GM19455 (cell line): ENCODE data around the gene LITAFD.

Source experiments
- ATAC-seq: cut with Tn5 transposase; IDR thresholded peaks from one replicate; pipeline ENCODE4 v1.9.1; 2021; ENCODE audit not compliant: unreplicated experiment

Gene LITAFD

DNA sequence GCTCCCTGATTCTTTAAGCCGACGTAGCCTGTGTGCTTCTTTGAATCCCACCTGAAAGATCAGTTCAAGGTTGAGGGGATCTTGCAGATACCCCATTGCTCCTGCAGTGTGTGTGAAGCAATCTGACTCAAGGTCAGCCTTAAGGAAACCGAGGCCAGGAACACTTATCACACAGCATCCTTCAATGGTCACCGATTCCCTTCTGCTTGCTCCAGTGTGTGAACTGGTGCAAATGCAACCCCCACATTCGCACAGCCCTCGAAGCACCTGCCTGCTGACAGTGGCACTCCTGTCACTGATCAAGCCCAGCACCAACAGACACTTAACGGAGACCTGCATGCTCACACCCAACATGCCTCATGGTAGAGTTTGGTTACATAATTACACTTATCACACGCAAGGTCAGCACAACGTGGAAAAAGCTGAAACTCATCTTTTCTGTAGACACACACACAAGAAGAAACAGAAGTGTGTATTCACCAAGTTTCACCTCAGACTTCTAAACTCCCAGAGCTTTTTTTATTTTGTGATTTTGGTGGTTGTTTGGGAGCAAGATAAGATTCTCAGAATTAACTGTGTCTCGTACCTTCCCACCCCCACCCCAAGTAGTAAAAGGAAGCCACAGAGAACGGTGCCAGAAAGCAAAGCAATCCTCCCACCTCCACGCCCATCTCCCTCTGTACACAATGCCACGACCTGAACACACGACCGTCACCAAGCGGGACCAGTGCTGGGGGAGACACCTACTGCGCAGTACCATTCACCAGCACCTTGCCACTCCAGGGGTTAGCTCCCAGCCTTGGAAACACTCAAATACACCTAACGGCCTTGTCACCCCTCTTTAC, 37.2 kb downstream of the LITAFD start:
- ATAC-seq = no peak

DNA sequence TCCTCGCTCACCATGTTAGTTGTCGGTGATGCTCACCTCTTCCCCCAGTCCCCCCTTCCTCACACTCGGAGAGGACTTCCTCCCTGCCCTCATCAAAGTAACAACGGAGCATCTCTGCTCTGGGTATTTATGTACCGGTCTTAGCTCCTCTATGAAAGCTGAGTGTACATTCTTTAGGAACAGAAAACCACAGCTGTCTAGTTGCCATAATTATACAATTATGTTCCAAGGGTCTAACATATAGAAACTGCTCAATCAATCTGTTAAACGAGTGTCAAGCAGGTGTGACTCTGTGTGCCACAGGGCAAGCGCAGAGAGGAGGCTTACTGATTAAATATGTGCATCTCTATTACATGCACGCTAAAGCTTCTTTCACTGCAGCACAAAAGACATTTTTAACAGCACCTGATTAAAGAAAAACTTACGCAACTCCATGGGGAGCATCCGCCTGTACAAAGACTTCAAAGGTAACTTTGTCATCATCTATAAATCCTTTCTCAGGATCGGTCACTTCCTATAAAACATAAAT, 37.8 kb downstream of the LITAFD start:
- ATAC-seq = no peak

DNA sequence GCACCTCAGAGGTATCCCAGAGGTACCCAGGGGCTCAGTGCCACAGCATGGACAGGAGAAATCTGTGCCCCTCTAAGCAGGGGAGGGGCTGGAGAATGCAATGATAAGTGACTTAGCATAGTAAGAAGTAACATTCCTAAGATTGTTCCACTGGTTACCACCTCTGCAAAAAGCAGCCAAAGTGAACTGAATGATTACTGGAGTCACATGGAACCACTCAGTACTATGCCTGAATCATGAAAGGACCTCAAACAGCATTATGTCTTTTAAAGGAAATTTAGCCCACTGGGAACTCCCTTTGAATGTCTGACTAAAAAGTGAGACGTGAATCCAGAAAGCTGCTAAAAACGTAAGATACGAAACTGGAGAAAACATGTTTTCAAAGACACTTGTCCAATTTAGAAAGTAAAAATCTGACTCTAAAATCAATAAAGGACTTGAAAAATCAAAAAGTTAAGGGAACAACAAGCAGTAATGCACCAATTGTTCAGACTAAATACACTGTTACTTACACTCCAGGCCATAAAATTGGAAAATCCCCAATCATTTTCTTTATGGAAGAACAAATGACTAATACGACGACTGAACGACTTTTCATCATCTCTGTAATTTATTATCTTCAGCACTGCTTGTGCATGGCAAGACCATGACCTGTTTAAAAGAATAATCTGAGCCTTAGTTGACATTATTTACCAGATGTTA, 38.6 kb downstream of the LITAFD start:
- no peak for ATAC-seq

DNA sequence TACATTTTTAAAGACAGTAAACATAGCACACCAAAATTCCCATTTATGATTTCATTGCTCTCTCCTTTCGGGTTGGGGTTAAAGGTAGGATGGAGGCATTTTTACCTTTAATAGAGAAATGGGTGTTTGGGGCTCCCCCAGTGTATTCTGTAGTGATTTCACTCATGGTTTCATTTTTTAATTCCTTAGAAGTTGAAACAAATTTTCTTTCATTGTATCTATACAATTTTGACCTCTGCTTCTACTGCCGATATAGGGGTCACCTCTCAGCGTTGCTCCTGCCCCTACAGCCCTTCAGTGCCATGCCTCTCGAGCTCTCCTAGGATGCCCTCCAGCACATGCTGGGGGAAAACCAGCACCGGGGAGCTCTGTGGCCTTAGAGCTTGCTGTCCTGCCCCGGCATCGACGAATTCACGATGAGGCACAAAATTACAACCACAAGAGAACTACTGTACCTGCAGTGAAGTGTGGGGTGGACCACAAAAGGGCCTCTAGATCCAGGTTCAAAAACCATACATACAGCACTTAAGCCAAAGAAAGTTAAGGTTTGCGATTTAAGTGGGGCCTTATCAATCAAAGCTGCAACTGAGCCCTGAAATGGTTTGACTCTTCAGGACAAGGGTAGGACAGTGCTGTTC, 39.3 kb downstream of the LITAFD start:
- ATAC-seq = no peak

DNA sequence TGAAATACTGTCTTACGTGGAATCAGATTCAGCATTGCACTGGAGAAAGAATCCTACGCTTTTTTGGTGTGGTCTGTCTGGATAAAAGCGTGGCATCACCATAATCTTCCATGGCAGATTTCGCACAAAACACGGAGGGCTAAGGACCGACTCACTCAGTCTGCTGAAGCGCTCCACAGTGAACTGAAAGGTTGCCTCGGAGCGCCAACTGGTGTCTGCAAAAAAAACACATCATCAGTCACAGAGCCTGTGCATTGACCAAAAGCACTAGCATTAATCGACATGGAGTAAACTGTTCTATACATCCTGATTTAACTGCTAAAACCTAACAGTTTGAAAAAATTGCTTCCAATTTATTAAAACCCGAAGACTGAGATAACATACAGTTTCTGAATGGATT, 41.0 kb downstream of the LITAFD start:
- ATAC-seq = no peak

DNA sequence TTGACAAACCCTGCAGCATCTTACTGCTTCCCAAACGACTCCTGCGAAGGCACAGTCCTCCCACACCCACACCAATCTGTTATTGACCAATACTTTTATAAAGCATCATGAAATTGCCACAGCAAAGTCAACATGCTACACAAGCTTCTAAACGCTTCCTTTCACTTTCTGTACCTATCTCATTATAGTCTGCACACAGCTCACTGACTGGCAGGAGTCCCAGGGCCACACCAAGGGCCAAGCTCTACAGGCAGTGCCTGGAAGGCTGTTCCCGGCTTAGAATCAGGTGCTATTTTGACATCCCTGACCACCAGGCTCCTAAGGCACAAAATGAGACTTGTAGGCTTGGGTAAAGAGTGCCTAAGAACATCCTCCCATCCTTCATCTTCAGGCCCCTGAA, 42.1 kb downstream of the LITAFD start:
- no peak for ATAC-seq

DNA sequence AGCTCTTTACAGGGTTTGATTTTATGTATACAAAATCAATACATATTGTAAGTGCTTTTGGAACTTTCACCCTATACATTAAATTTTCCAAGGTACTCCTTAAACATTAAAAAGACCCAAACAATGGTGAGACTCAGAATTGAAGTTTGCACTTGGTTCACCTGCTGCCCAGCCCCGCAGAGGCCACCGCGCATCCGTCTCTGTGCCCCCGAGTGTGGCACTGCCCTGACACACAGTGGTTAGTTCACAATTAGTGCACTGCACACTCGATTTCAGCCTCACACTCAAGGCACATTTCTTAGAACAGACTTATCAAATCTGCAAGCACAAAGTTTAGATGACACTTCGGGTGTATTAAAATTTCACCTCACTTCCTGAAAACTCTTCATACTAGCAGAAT, 43.3 kb downstream of the LITAFD start:
- no peak for ATAC-seq

DNA sequence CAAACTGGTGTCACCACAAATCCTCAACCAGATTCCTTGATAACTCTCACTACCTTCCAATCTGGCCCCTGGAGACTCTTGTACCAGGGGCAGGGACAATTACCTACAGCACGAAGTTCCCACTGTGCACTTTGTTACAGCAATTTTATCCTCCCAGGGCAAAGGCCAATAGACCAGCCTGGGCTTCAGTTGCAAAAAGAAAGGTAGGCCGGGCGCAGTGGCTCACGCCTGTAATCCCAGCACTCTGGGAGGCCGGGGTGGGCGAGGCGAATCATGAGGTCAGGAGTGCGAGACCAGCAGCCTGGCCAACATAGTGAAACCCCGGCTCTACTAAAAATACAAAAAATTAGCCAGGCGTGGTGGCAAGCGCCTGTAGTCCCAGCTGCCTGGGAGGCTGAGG, 44.7 kb downstream of the LITAFD start:
- no peak for ATAC-seq

DNA sequence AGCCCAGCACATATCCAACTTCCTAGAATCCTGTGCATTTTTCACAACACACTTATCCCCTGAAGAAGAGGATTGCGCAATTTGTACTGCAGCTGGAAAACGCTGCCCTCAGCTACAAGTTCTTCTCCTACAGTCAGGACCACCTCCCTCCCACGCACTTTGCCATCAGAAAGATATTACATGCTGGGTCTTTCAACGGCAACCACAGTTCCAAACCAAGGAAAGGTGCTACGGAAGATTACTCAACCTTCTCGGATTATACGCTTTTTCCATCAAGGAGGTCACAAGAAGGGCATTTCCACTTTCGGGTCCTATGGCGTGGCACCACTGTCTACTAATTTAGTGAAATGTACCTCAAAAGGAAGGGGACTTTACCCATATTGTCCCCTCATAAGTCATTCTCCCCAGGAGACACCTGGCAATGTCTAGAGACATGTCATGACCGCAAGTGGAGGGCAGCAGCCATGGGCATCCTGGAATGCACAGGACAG, 46.4 kb downstream of the LITAFD start:
- no peak for ATAC-seq

DNA sequence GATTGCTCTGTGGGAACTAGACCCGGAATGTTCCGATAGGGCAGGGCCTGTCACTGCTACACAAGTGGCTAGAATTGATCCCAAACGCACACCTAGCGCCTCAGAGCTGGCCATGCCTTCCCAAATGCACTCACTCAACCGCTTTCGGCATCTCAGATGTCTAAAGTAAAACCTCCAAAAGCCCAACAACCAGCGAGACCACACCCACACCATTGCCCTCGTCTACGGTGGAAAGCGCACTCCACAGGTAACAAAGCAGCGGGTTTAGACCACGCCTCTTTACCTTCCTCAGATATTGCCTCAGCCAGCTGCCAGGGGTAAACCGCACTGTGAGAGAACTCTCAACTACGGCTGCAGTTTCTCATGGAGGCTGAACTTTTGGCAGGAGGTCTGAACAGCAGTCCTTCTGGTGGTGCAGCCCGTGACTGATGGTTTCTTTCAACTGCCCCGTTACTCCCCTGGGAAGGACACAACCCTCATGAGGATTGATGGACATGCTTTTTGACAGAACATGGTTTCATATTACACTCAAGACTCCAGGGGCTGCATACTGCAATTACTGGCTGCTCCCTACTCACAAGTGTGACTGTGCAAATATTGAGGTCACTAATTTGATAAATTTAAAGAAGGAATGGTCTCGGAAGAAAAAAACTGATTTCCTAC, 47.1 kb downstream of the LITAFD start:
- no peak for ATAC-seq

DNA sequence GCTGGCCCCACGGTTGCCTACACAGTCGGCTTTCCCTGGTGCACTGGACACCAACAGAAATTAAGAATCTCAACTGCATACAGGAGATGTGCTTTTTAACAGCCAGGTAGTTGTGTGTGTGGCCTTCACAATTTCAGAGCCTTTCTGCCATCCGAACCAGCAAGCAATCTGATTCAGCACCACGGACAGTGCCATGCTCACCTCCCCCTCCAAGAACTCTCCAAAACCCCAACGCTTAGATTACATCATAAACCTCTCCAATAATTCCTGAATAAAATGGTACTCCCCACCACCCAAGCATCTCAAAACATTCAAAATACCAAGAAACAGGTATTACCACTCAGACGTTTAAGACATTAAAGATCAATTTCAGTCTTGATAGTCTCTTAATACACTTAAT, 49.7 kb downstream of the LITAFD start:
- no peak for ATAC-seq

DNA sequence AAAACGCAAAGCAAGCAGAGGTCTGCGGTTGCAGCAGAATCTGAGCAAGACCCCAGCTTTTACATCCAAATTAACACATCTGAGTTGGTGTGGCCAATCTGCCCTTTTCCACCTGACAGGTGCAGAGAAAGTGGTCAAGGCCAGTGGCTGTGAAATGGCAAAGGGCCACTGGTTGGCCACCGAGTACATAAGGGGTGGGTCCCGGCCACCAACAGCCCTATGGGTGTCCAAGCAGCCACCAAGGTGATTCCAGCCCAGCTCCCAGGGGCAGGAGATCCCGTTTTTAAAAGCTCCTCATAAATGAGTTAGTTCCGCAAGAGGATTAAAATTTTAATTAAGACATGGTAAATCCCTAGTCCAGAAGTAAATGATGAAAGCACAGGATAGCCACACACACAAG, 52.5 kb downstream of the LITAFD start:
- ATAC-seq = no peak
